Measurements from ENCODE around the gene ABCG1. TPM values are rescaled to one million over a fixed set of nuclear protein-coding genes. Genes with fewer than 3 reads are reported as not detected.

ABCG1 gene
- total RNA-seq, 3 donors from 2014 or later = 44.4 to 67.0 (median 56.8) TPM

DNA sequence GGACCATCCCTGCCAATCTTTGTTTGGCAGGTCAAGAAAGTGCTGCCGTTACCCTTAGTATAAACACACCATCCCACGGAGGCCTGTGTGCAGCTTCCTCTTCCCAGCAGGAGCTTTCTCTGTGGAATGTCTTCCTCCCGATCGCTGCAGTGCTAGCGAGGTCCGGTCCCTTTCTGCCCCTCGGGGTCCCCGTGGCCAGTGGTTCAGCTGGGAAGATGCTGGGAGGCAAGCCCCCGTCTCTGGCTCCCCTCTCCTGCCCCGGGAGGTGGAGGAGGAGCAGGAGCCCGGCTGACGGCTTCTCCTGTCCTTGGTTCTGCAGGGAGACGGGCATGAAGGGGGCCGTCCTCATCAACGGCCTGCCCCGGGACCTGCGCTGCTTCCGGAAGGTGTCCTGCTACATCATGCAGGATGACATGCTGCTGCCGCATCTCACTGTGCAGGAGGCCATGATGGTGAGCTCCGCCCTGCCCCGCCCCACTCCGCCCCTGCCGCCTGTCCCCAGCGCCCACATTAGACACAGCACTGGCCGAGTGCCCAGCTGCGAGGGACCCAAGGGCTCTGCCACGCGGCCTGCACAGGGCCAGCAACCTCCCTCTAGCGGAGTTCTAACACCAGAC lies 54.2 kb downstream of the ABCG1 start:
- TF ChIP-seq, protein P1, sequence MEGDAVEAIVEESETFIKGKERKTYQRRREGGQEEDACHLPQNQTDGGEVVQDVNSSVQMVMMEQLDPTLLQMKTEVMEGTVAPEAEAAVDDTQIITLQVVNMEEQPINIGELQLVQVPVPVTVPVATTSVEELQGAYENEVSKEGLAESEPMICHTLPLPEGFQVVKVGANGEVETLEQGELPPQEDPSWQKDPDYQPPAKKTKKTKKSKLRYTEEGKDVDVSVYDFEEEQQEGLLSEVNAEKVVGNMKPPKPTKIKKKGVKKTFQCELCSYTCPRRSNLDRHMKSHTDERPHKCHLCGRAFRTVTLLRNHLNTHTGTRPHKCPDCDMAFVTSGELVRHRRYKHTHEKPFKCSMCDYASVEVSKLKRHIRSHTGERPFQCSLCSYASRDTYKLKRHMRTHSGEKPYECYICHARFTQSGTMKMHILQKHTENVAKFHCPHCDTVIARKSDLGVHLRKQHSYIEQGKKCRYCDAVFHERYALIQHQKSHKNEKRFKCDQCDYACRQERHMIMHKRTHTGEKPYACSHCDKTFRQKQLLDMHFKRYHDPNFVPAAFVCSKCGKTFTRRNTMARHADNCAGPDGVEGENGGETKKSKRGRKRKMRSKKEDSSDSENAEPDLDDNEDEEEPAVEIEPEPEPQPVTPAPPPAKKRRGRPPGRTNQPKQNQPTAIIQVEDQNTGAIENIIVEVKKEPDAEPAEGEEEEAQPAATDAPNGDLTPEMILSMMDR (IDR thresholded peaks at IDR 0.05) = no peak
- no peak overlapping the region for H3K4me3 ChIP-seq
- H3K9me3 ChIP-seq = no peaks in the 10 kb centered on the region
- ATAC-seq = no peak
- peak in 1 of 3 donors; percentile 37 for DNase-seq
- intact Hi-C loops (cut with DNase I, micrococcal nuclease) = no loop called here
- H3K4me1 ChIP-seq (ENCODE audit: low read depth) = no peaks in the 10 kb centered on the region
- H3K36me3 ChIP-seq (ENCODE audit: low read depth) = no peaks in the 10 kb centered on the region

DNA sequence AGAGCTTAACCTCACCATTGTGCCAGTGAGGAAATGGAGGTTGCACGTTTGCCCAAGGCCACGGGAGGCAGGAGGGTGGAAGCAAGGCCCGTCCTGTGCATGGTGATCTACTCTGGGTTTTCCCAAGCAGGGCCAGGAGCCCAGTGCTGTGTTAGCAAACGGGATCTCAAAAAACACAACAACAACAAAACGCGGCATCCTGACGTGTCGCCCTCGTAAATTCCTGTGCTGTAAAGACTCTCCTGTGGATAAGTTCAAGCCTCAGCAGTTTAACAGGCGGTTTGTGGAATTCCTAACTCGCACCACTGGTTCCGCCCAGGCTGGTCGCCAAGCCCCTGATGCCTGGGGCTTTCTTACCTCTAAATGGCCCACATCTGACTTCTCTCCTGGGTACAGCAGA lies 57.1 kb downstream of the ABCG1 start:
- Histone ChIP-seq H3K9me3 (no peaks in the 10 kb centered on the region), H3K4me1 (ENCODE audit: low read depth) (no peaks in the 10 kb centered on the region), H3K36me3 (ENCODE audit: low read depth) (no peaks in the 10 kb centered on the region), H3K4me3 (no peak overlapping the region)
- ATAC-seq = no peak
- intact Hi-C loops (cut with DNase I, micrococcal nuclease) = no loop called here
- TF ChIP-seq, protein P1 (IDR thresholded peaks at IDR 0.05) = no peak
- peak in 1 of 3 donors; percentile 39 for DNase-seq

DNA sequence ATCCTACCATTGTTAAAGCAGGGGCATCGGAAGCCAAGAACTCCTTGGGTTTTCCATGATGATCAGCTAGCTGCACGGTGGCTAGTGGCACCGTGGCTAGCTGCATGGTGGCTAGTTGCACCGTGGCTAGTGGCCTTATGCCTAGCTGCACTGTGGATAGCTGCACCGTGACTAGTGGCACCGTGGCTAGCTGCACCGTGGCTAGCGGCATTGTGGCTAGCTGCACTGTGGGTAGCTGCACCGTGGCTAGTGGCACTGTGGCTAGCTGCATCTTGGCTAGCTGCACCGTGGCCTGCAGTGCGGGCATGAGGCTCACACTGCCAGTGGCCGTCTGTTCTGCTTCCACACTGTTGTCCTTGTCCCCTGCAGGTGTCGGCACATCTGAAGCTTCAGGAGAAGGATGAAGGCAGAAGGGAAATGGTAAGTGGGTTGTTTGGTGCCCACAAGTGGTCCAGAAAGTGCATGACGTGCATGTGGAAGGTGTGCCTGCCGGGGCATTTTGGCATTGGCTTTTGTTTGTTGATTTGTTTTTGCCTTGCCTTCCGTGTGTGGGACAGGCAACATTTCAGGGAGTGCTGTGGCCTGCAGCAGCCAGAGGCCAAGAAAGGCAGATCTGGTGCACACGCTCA lies 57.7 kb downstream of the ABCG1 start:
- no peaks in the 10 kb centered on the region for H3K9me3 ChIP-seq
- H3K4me1 ChIP-seq (ENCODE audit: low read depth) = no peaks in the 10 kb centered on the region
- ATAC-seq (no peak), DNase-seq (peak in 1 of 3 donors; percentile 16)
- TF ChIP-seq, protein P1 (IDR thresholded peaks at IDR 0.05) = no peak
- no peak overlapping the region for H3K4me3 ChIP-seq
- no peaks in the 10 kb centered on the region for H3K36me3 ChIP-seq (ENCODE audit: low read depth)
- intact Hi-C loops (cut with DNase I, micrococcal nuclease) = no loop called here

DNA sequence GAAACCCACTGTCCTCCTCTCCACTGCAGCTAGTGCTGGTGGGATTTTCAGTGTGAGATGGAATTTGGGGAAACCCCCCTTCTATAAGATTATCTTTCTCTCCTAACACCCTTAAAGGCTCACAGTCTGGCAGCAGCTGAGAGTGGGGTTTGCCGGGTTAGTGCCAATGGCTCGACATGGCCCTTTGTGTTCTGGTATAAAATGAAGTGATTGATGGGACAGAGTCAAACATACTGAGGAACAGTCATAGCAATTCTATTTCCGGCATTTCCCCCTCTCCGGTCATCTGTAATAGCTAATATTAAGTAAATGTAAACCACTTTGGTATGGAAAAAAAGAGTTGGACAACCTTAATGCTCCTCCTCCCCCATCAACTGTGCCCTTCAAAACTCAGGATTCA lies 58.7 kb downstream of the ABCG1 start:
- ATAC-seq = no peak
- TF ChIP-seq, protein P1 (IDR thresholded peaks at IDR 0.05) = no peak
- Histone ChIP-seq H3K4me1 (ENCODE audit: low read depth) (no peaks in the 10 kb centered on the region), H3K9me3 (no peaks in the 10 kb centered on the region), H3K4me3 (no peak overlapping the region), H3K36me3 (ENCODE audit: low read depth) (no peaks in the 10 kb centered on the region)
- intact Hi-C loops (cut with DNase I, micrococcal nuclease) = no loop called here
- no peak for DNase-seq

DNA sequence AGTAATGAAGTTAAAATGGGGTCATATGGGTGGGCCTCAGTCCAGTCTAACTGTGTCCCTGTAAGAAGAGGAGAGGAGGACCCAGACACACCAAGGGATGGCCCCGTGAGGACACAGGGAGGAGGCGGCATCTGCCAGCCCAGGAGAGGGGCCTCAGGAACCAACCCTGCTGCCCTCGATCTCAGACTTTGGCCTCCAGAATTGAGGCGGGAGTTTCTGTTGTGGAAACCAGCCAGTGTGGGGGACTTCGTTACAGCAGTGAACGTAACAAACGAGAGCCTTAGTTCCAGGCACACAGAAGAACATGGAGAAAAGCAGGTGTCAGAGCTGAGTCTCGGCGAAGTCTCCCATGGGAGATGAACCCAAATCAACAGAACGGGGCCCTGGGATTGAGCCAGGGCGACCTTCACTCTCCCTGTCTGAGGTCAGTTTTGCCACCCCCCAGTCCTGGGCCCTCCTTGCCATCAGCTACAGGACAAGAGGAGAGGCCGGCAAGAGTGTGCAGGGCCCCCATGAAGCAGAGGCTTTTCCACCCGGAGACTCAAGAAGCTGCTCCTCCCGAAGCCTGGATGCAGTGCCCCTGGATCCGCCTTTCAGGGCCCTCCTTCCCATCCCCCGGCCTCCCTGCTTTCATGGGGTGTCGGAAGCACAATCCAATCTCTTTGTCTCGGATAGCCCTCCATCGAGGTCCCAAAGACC lies 59.7 kb downstream of the ABCG1 start:
- DNase-seq = peak in 1 of 3 donors; percentile 17
- no peaks in the 10 kb centered on the region for H3K4me1 ChIP-seq (ENCODE audit: low read depth)
- TF ChIP-seq, protein P1 (IDR thresholded peaks at IDR 0.05) = no peak
- no peaks in the 10 kb centered on the region for H3K36me3 ChIP-seq (ENCODE audit: low read depth)
- ATAC-seq = no peak
- intact Hi-C loops (cut with DNase I, micrococcal nuclease) = no loop called here
- no peak overlapping the region for H3K4me3 ChIP-seq
- no peaks in the 10 kb centered on the region for H3K9me3 ChIP-seq
